HG03060 (cell line): ENCODE measurements around the gene ZCCHC18.
A peak's percentile ranks its signal among the peaks of the same experiment; 100 is the strongest.

Experiments
- ATAC-seq: cut with Tn5 transposase; IDR thresholded peaks from one replicate; pipeline ENCODE4 v1.9.1; 2021; ENCODE audit warnings: low read depth, moderate number of reproducible peaks; ENCODE audit not compliant: unreplicated experiment

Gene ZCCHC18

GRCh38 chrX:104130808-104131207 lies 18.5 kb downstream of the ZCCHC18 start:
- no peak for ATAC-seq

- no peak for ATAC-seq
Measured at GRCh38 chrX:104134583-104135261, 22.4 kb downstream of the ZCCHC18 start.

GRCh38 chrX:104135677-104136076 lies 23.4 kb downstream of the ZCCHC18 start:
- ATAC-seq, result no peak

- ATAC-seq, result peak; percentile 71
Measured at GRCh38 chrX:104136241-104137019, 24.1 kb downstream of the ZCCHC18 start.

GRCh38 chrX:104137496-104137895 lies 25.2 kb downstream of the ZCCHC18 start:
- ATAC-seq, result no peak

GRCh38 chrX:104141087-104141760 lies 28.9 kb downstream of the ZCCHC18 start:
- ATAC-seq, result no peak

- no peak for ATAC-seq
Measured at GRCh38 chrX:104151037-104151436, 38.7 kb downstream of the ZCCHC18 start.

- ATAC-seq, result peak; percentile 89
Measured at GRCh38 chrX:104156630-104157529, 44.6 kb downstream of the ZCCHC18 start, which contains the start of gene SLC25A53. Gene SLC25A53 (minus strand): TSS chrX:104157009. CDS start chrX:104105257, 51,752 bp downstream.
